HL-60/S4 (cell line): ENCODE results near the gene FOXN3.
"Not testable (repeated sequence)": the region's sequence is repeated elsewhere in the genome, so short reads cannot be mapped to it uniquely, and the experiment has no call there.

Source experiments
- in situ Hi-C: fragments of 300-500 bp; cut with MboI; formaldehyde crosslinking; loops from 2 replicates; pipeline ENCODE4 v1.14.3; 2022; ENCODE audit warnings: low sequenced_read_pairs

Gene FOXN3

GRCh38 chr14:89309670-89310177 lies 107.3 kb downstream of the FOXN3 start:
- in situ Hi-C loops = no loop called here

- in situ Hi-C loops = no loop called here
Observed at GRCh38 chr14:89308232-89308959, 108.6 kb downstream of the FOXN3 start.

GRCh38 chr14:89307409-89307808 lies 109.6 kb downstream of the FOXN3 start:
- in situ Hi-C loops = no loop called here

DNA sequence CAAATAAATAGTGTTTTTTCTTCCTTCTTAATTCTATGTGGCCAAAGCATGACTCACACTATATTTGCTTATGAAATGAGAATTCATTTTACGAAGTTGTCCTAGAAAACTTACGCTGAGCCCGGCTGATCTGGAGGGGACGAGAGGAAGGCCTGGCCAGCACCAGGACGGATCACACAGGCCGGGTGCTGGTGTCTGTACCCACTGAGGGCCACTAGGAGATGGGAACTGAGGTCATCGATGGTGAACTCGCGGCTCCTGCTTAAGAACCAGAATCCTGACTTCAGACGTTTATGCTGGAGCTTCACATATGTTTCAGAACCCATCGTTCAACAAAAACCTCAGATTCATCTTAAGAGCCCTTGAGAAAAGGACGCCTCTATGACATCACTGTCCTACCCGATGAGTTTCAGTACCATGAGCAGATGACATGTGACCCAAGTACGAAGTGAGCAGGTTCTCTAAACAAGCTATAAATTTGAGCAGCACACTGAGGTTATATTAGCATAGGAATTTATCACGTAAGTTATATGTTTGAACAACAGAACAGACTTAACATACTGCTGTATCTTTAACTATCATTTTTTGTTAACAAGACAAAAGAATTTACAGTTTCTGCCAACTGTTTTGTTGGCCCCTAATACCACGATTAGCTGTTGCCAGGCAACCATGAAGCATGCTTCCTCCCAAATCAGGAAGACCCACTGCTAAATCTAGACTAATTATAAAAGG lies 111.9 kb downstream of the FOXN3 start:
- in situ Hi-C loops = no loop called here

GRCh38 chr14:89304561-89304960 lies 112.5 kb downstream of the FOXN3 start:
- in situ Hi-C loops = no loop called here

DNA sequence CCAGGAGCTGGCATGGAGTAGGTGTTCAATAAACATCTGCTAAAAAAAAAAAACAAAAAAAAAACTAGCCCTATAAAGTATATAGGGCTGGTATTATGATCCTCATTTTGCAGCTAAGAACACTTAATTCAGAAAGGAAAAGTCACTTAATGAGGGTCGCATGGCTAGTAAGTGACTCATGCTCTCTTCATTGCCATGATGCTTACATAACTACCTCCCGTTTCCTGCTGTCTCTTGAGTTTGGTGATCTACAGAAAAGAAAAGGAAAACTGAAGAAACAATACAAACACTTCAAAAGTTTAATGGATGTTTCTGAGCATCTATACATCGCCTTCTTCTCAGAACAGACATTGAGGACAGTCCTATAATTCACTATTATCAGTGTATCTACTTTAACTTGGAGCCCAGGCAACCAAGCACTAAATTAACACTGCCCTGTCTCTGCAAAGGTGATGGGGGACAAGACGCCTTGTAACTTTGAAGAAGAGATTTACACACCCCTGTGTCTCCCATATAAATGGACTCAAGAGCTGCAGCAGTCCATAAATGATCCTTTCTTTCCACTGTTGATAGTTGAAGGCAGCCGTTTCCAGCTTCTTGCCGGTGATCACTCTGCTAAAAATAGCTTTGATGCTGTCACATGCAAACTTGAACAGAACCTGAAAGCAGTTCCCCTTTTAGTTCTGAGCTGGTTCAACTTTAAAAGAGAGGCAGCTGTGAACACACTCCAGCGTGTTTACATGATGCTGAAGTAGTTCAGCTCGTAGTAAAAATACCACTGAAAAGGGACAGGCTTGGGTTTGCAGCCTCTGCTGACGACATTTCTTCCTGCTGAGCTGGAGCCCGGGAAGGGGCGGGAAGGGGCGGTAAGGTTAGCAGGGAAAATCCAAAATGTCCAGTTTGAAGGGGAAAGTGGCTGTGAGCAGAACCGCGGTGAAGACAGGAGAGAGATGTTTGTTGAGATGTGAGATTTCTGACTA lies 113.3 kb downstream of the FOXN3 start:
- in situ Hi-C loops = no loop called here

- in situ Hi-C loops = no loop called here
Observed at GRCh38 chr14:89302396-89302950, 114.6 kb downstream of the FOXN3 start.

DNA sequence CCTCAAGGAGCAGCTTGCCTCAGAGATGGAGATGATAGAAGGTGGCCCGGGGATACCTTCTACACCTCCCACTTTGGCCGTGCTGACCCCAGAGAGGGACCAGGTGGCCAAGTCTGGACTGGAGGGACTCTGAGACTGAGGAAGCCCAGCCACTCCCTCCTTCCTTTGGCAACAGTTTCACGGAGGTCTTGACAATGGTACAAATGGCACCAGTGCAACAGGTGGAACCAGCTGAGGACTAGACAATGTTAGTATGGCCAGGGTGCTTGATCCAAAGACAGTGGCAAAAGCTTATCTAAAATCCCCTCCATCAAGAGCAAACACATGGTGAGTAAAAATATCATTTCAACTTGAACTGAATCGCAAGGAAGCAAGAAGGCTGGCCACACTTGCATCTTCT lies 117.4 kb downstream of the FOXN3 start:
- in situ Hi-C loops = no loop called here

DNA sequence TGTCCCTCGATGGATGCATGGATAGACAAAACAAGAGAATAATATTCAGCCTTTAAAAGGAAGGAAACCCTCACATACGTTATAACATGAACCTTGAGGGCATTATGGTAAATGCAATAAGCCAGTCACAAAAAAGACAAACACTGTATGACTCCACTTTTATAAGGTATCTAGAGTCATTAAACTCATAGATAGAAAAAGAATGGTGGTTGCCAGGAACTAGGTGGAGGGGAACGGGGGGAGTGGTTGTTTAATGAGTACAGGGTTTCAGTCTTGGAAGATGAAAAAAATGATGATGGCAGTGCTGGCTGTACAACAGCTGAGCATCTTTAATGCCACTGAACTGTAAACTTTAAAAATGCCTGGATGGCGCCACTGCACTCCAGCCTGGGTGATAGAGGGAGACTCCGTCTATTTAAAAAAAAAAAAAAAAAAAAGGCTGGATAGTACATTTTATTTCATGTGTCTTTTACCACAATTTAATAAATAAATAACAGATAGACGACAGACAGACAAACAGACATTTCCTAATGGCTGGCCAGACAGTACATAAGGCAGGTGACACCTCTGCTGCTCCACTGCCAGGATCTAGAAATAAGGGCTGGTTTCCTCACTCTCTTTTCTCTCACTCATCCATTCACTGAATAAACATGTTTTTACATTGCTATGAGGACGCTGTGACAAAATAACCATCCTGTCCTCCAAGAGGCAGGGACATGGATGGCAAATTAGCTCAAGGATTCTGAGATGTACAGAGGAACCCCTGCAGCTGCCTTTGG lies 118.8 kb downstream of the FOXN3 start:
- in situ Hi-C loops = no loop called here

DNA sequence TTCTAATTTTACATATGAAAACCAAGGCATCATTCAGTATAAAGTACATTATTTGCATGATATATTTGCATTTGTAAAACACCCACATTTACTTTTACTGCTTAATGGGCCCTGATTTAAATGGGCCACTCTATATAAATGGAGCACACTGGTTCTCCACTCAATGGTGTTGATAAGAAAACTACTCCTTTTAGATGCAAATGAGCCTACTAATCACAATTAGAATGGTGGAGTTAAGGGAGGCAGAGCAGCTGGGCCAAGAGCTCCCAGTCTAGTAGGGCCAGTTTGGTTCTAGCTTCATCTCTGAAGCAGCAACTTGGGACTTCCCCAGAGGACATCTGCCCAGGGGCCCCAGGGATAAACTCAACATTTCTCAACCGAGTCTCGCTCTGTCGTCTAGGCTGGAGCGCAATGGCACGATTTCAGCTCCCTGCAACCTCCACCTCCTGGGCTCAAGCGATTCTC lies 120.7 kb downstream of the FOXN3 start:
- in situ Hi-C loops = no loop called here

GRCh38 chr14:89294872-89295271 lies 122.2 kb downstream of the FOXN3 start:
- in situ Hi-C loops = no loop called here

DNA sequence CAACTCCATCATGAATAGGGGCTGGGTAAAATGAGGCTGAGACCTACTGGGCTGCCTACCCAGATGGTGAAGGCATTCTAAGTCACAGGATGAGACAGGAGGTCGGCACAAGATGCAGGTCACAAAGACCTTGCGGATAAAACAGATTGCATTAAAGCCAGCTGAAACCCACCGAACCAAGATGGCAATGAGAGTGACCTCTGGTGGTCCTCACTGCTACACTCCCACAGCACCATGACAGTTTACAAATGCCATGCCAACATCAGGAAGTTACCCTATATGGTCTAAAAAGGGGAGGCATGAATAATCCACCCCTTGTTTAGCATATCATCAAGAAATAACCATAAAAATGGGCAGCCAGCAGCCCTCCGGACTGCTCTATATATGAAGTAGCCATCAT lies 122.6 kb downstream of the FOXN3 start:
- in situ Hi-C loops = not testable (repeated sequence)

DNA sequence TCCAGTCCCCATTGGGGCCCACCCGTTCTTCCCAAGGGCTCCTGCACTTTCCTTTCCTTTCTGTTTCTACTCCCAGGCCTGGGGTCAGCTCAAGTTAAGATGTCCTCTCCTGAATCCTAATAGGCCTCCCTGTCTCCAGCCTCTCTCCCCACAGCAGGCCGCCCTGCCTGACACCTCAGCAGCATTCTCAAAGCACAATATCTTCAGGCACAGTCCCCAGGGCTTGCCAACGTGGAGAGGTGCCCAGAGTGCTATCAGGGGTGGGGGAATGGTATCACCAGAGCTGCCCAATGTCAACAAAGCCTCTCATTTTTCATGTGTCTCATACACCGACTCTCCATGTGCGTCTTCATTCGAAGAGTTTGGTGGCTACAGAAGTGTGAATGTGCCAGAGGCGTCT lies 123.0 kb downstream of the FOXN3 start:
- in situ Hi-C loops = no loop called here

DNA sequence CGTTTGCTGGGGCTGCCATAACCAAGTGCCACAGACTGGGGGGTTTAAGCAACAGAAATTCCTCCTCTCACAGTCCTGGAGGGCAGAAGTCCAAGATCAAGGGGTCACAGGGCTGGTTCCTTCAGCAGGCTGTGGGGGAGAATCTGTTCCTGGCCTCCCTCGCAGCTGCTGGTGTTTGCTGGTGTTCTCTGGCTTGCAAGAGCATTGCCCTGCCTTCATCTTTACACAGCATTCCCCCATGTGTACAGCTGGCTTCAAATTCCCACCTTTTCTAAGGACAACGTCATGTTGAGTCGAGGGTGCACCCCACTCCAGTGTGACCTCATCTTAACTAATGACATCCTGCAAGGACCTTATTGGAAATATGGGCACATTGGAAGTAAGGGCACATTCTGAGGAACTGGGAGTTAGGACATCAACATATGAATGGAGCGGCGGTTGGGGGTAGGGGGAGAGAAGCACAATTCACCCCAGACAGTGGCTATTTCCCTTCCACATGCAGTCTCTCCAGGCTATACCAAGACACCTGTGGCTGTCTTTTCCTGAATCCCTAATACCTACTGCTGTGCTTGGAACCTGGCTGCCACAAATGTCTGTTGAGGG lies 123.6 kb downstream of the FOXN3 start:
- in situ Hi-C loops = no loop called here

DNA sequence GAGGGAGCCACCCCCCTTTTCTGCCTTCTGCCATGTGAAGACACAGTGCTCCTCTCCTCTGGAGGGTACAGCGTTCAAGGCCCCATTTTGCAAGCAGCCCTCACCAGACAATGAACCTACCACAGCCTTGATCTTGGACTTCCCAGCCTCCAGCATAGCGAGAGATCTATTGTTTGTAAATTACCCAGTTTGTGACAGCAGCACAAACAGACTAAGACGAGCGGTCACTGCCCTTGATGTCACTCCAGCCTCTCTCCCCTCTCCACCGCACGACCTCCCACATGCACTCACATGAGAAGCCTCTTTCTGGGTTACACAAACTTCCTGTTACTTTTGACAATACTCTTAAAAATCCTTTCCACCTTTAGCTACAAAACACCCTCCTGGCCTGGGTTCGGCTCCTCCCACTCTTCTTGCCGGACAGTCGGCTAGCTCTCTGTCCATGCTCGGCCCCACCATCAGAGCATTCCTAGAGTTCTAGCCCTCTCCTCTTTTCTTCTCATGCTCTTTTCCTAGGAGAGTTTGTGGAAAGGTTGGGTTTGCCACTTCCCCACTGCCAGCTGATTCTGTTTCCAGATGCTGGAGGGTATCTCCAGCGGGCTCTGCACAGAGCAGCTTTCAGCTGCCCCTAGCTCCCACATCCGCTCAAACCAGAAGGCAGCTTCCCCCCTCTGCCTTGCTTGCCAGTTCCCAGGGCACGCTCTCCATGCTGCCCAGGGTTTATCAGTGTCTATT lies 124.3 kb downstream of the FOXN3 start:
- in situ Hi-C loops = no loop called here

DNA sequence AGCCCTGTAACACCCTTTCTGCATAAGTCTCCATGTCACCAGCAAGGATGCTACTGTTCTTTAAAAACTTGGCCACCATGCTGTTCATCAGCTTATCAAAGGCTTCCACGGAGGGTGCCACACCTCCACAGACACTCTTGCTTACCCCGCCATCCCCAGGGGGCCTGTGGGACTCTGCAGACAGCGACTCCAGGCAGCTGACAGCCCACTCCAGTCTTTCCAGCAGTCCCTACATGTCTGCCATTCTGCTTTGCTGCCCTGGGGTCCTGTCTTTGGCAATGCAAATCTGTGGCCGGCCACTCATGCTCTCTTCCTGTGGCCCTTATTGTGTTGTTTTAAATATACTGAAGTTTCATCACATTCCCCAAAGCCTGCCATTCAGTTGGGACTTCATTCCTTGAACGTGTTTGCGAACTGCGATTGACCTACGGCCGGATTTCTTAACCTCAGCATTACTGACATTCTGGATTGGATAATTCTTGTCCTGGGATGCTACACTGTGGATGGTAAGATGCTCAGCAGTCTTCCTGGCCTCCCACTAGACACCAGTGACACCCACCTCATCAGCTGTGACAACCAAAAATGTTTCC lies 125.6 kb downstream of the FOXN3 start:
- in situ Hi-C loops = no loop called here

- in situ Hi-C loops = no loop called here
Observed at GRCh38 chr14:89290813-89291212, 126.2 kb downstream of the FOXN3 start.

GRCh38 chr14:89289477-89289876 lies 127.6 kb downstream of the FOXN3 start:
- in situ Hi-C loops = no loop called here
